ENCODE results near the gene IL17D. TPM values are rescaled to one million over a fixed set of nuclear protein-coding genes. Genes with fewer than 3 reads are reported as not detected.

IL17D gene
- total RNA-seq, 2 experiments from 2014 or later: 0.49 to 0.54 TPM

- CTCF ChIA-PET: interaction anchor here (0.9 to 2.9 kb wide), 11 partner anchors 9 to 220 kb away, joined by 3 to 14 read pairs (median 5); partner anchors contain the start of gene IL17D
- peak; percentile 49 for DNase-seq
- intact Hi-C loops (cut with micrococcal nuclease): loop anchor here (5.0 kb wide), 2 partner anchors 116 to 211 kb away; no protein-coding TSS in a partner anchor
Observed at GRCh38 chr13:20711301-20712044, 8.0 kb downstream of the IL17D start.

GRCh38 chr13:20713014-20713376, 9.5 kb downstream of the IL17D start:
- Mint-ChIP-seq H3K4me1 (ENCODE audit: low read depth) (peaks cover 10% of the 10 kb centered on the region), H3K4me3 (no peak overlapping the region), H3K9me3 (no peaks in the 10 kb centered on the region), H3K36me3 (ENCODE audit: low read depth) (no peaks in the 10 kb centered on the region), H3K27me3 (peaks cover 8% of the 10 kb centered on the region), H3K27ac (no peak overlapping the region)
- intact Hi-C loops (cut with micrococcal nuclease): loop anchor here (5.0 kb wide), 2 partner anchors 114 to 209 kb away; no protein-coding TSS in a partner anchor
- CTCF ChIA-PET: interaction anchor here (0.7 to 3.6 kb wide), 5 partner anchors 9 to 212 kb away, joined by 3 to 16 read pairs (median 3); no protein-coding TSS in a partner anchor
- ATAC-seq (no peak), DNase-seq (no peak)
- POLR2A ChIA-PET: no interaction called here
- TF ChIP-seq CTCF (IDR thresholded peaks at IDR 0.05): no peak

More at GRCh38 chr13:20711301-20712044, 8.0 kb downstream of the IL17D start:
- peaks cover 10% of the 10 kb centered on the region for H3K4me1 Mint-ChIP-seq (ENCODE audit: low read depth)
- no peak overlapping the region for H3K27ac Mint-ChIP-seq
- H3K27me3 Mint-ChIP-seq: peaks cover 8% of the 10 kb centered on the region
- H3K4me3 Mint-ChIP-seq: no peak overlapping the region
- TF ChIP-seq CTCF (IDR thresholded peaks at IDR 0.05): no peak
- ATAC-seq: no peak
- H3K9me3 Mint-ChIP-seq: no peaks in the 10 kb centered on the region
- POLR2A ChIA-PET: no interaction called here
- no peaks in the 10 kb centered on the region for H3K36me3 Mint-ChIP-seq (ENCODE audit: low read depth)

- intact Hi-C loops (cut with micrococcal nuclease): loop anchor here (5.0 kb wide), 2 partner anchors 114 to 209 kb away; no protein-coding TSS in a partner anchor
- Mint-ChIP-seq H3K27me3 (peaks cover 8% of the 10 kb centered on the region), H3K4me3 (no peak overlapping the region), H3K9me3 (no peaks in the 10 kb centered on the region), H3K4me1 (ENCODE audit: low read depth) (peaks cover 10% of the 10 kb centered on the region), H3K36me3 (ENCODE audit: low read depth) (no peaks in the 10 kb centered on the region), H3K27ac (no peak overlapping the region)
- no peak for TF ChIP-seq CTCF (IDR thresholded peaks at IDR 0.05)
- POLR2A ChIA-PET: no interaction called here
- ATAC-seq (no peak), DNase-seq (peak; percentile 28)
- CTCF ChIA-PET: interaction anchor here (0.7 to 3.6 kb wide), 7 partner anchors 8 to 212 kb away, joined by 3 to 16 read pairs (median 3); no protein-coding TSS in a partner anchor
Observed at GRCh38 chr13:20713751-20714150, 10.3 kb downstream of the IL17D start.

GRCh38 chr13:20714161-20714560, 10.7 kb downstream of the IL17D start:
- Mint-ChIP-seq H3K36me3 (ENCODE audit: low read depth) (no peaks in the 10 kb centered on the region), H3K27me3 (peaks cover 8% of the 10 kb centered on the region), H3K4me3 (no peak overlapping the region), H3K27ac (no peak overlapping the region), H3K4me1 (ENCODE audit: low read depth) (peaks cover 10% of the 10 kb centered on the region), H3K9me3 (no peaks in the 10 kb centered on the region)
- TF ChIP-seq CTCF (IDR thresholded peaks at IDR 0.05): no peak
- CTCF ChIA-PET: interaction anchor here (0.8 to 3.6 kb wide), 5 partner anchors 8 to 114 kb away, joined by 3 to 16 read pairs (median 3); partner anchors contain the start of gene IL17D
- no peak for DNase-seq
- intact Hi-C loops (cut with micrococcal nuclease): loop anchor here (5.0 kb wide), 2 partner anchors 113 to 208 kb away; no protein-coding TSS in a partner anchor
- ATAC-seq: no peak
- POLR2A ChIA-PET: no interaction called here

Data from activated CD8-positive, alpha-beta T cell treated with anti-CD3 and anti-CD28 coated beads for 36 hours (primary cell).